HepG2 (cell line): ENCODE data around the gene LY6G5B. TPM values are rescaled to one million over a fixed set of nuclear protein-coding genes. Genes with fewer than 3 reads are reported as not detected.
A peak's percentile ranks its signal among the peaks of the same experiment; 100 is the strongest.

Experiments used
- CENPT ChIP-seq: sonication (generic); formaldehyde crosslinking; IDR thresholded peaks from 2 replicates; pipeline ENCODE4 v1.8.0; 2022; ENCODE audit warnings: low read depth, mild to moderate bottlenecking, moderate library complexity, missing genetic modification reagents
- CREB1 ChIP-seq, 2 experiments: fragments of 450-650 bp in 1 of 2; IDR thresholded peaks; 2 replicates each; pipeline ENCODE4 v1.6.1; 2016 to 2017; ENCODE audit warnings: control low read depth in 1 of 2, mild to moderate bottlenecking in 1 of 2, missing compliant biosample characterization in 1 of 2, missing genetic modification characterization in 1 of 2
- EEA1 ChIP-seq: sonication (generic); formaldehyde crosslinking; IDR thresholded peaks from 2 replicates; pipeline ENCODE4 v1.5.1; 2020; ENCODE audit warnings: mild to moderate bottlenecking, missing genetic modification reagents, borderline replicate concordance
- FLYWCH1 ChIP-seq: sonication (generic); formaldehyde crosslinking; IDR thresholded peaks from 2 replicates; pipeline ENCODE4 v1.8.1; 2023; ENCODE audit warnings: mild to moderate bottlenecking, missing genetic modification reagents
- GMEB1 ChIP-seq: sonication (generic); formaldehyde crosslinking; IDR thresholded peaks from 2 replicates; pipeline ENCODE4 v1.5.1; 2020; ENCODE audit warnings: missing genetic modification reagents, mild to moderate bottlenecking, borderline replicate concordance
- KDM5A ChIP-seq: fragments of 200-600 bp; sonication (generic); IDR thresholded peaks from 2 replicates; pipeline ENCODE4 v1.7.0; 2018; ENCODE audit warnings: antibody characterized with exemption, mild to moderate bottlenecking, low read length, borderline replicate concordance
- SMAD9 ChIP-seq: sonication (generic); formaldehyde crosslinking; IDR thresholded peaks from 2 replicates; pipeline ENCODE4 v1.5.1; 2020; ENCODE audit warnings: mild to moderate bottlenecking, missing genetic modification reagents
- SP4 ChIP-seq: sonication (generic); formaldehyde crosslinking; IDR thresholded peaks from 2 replicates; pipeline ENCODE4 v1.8.1; 2023; ENCODE audit warnings: mild to moderate bottlenecking, missing genetic modification reagents
- TBX3 ChIP-seq: fragments of 450-650 bp; IDR thresholded peaks from 2 replicates; pipeline ENCODE4 v1.6.1; 2017; ENCODE audit warnings: antibody characterized with exemption, mild to moderate bottlenecking, inconsistent platforms, borderline replicate concordance
- TRAFD1 ChIP-seq: sonication (generic); formaldehyde crosslinking; IDR thresholded peaks from 2 replicates; pipeline ENCODE4 v1.5.1; 2020; ENCODE audit warnings: missing genetic modification reagents, mild to moderate bottlenecking, borderline replicate concordance
- ZBTB38 ChIP-seq: sonication (generic); formaldehyde crosslinking; IDR thresholded peaks from 2 replicates; pipeline ENCODE4 v1.5.1; 2020; ENCODE audit warnings: mild to moderate bottlenecking, missing genetic modification reagents
- ZNF382 ChIP-seq: sonication (generic); formaldehyde crosslinking; IDR thresholded peaks from 2 replicates; pipeline ENCODE4 v1.5.0; 2020; ENCODE audit warnings: missing genetic modification reagents, mild to moderate bottlenecking, borderline replicate concordance
- ZNF407 ChIP-seq: sonication (generic); formaldehyde crosslinking; IDR thresholded peaks from one replicate; pipeline ENCODE4 v1.5.1; 2020; ENCODE audit warnings: mild to moderate bottlenecking, missing genetic modification reagents; ENCODE audit errors: not compliant biosample characterization
- ZNF589 ChIP-seq: sonication (generic); formaldehyde crosslinking; conservative IDR thresholded peaks from 2 replicates; pipeline ENCODE4 v1.8.0; 2022; ENCODE audit warnings: mild to moderate bottlenecking, moderate library complexity, missing genetic modification reagents
- ZNF724P ChIP-seq: sonication (generic); formaldehyde crosslinking; IDR thresholded peaks from 2 replicates; pipeline ENCODE4 v1.8.0; 2022; ENCODE audit warnings: missing genetic modification reagents, borderline replicate concordance
- ZNF788 ChIP-seq: sonication (generic); formaldehyde crosslinking; IDR thresholded peaks from 2 replicates; pipeline ENCODE4 v1.5.0; 2020; ENCODE audit warnings: mild to moderate bottlenecking, missing genetic modification reagents, borderline replicate concordance
- polyA plus RNA-seq, 8 experiments: library from polyadenylated mRNA; depleted of rRNA in 3 of 8; stranded (reverse) in 7 of 8; unstranded in 1 of 8; fragments of >200 nt; fragmentation: Illumina TruSeq in 4 of 8; extraction: Trizol in 4 of 8; gene quantifications; 2 replicates each; pipeline versions ENCODE4 v1.2.1 to v1.2.3, GENCODE V29; 2011 to 2016; ENCODE audit warnings: low read depth in 4 of 8, missing spikeins in 1 of 8, mixed read lengths in 1 of 8; ENCODE audit not compliant: insufficient read depth in 1 of 8
- total RNA-seq, 5 experiments: library from RNA; depleted of rRNA; stranded (reverse); fragments of >200 nt; fragmentation: Illumina TruSeq; extraction: Trizol; gene quantifications; 2 replicates each; pipeline ENCODE4 v1.2.3, GENCODE V29; 2016; ENCODE audit warnings: low read depth in 1 of 5

Gene LY6G5B
- total and polyA plus RNA-seq, 2 of the 13 experiments (the other 11 are each of a cell fraction or from before 2014, with no cell fraction given), result 7.8 to 15.7 TPM

GRCh38 chr6:31664790-31665500, 4.8 kb upstream of the LY6G5B start, which contains the start of gene GPANK1 (continued):
- 0 out of 2 replicates have a peak, but pooled peaks have one; percentile 26 for TF ChIP-seq CENPT (CRISPR knock-in tag)
- no peak for TF ChIP-seq ZNF407
- TF ChIP-seq KDM5A, result peak; percentile 79
- TF ChIP-seq SP4, result peak; percentile 74
- 0 out of 2 replicates have a peak, but pooled peaks have one; percentile 59 for TF ChIP-seq EEA1 (CRISPR knock-in tag)
- TF ChIP-seq CREB1 (IDR thresholded peaks at IDR 0.05), result peak; percentile 60; the same call in 1 of the 2 replicates
- TF ChIP-seq CREB1 (CRISPR knock-in tag; IDR thresholded peaks at IDR 0.05), result peak; percentile 85
- TF ChIP-seq ZBTB38 (CRISPR knock-in tag), result peak; percentile 35; the same call in 1 of the 2 replicates
- no peak for TF ChIP-seq ZNF382
- TF ChIP-seq TBX3, result no peak
- peak; percentile 77 for TF ChIP-seq TRAFD1
- TF ChIP-seq ZNF589 (CRISPR knock-in tag), result 0 out of 2 replicates have a peak, but pooled peaks have one; percentile 34
- TF ChIP-seq SMAD9, result no peak
- 0 out of 2 replicates have a peak, but pooled peaks have one; percentile 36 for TF ChIP-seq GMEB1 (CRISPR knock-in tag)
- no peak for TF ChIP-seq ZNF788 (CRISPR knock-in tag)
- peak; percentile 96; the same call in 1 of the 2 replicates for TF ChIP-seq ZNF724P
- TF ChIP-seq FLYWCH1, result no peak
